Astrocyte (in vitro differentiated cells and primary cell): ENCODE measurements around the gene KLHL26.

ENCODE experiments used
- CTCF ChIP-seq: IDR thresholded peaks from 2 replicates; pipeline ENCODE4 v1.5.1; 2011; ENCODE audit warnings: low read depth, mild to moderate bottlenecking, inconsistent platforms, low read length, moderate library complexity; ENCODE audit not compliant: insufficient read depth
- EZH2 ChIP-seq: IDR thresholded peaks from 2 replicates; pipeline ENCODE4 v1.6.1; 2012; ENCODE audit warnings: mild to moderate bottlenecking, low read length, inconsistent platforms; ENCODE audit not compliant: insufficient read depth

GRCh38 chr19:18603958-18604819, 32.6 kb upstream of the KLHL26 start:
- no peak for TF ChIP-seq CTCF
- TF ChIP-seq EZH2 = no peak
